Neuronal stem cell (in vitro differentiated cells): ENCODE results near the gene NPTX1.

Experiments used
- DNase-seq: peaks from one replicate; pipeline ENCODE4 v3.0.0-alpha.2; 2013; ENCODE audit warnings: low spot score
- H2AFZ ChIP-seq: one replicate; pipeline ENCODE4 v1.6.1; 2013; ENCODE audit warnings: mild to moderate bottlenecking, low read length, inconsistent platforms
- H2AK5ac ChIP-seq: 2 replicates; pipeline ENCODE4 v1.6.1; 2013; ENCODE audit warnings: low read depth, mild to moderate bottlenecking, inconsistent platforms, low read length, moderate library complexity, mixed read lengths
- H2BK120ac ChIP-seq: 2 replicates; pipeline ENCODE4 v1.6.1; 2013; ENCODE audit warnings: low read depth, mild to moderate bottlenecking, inconsistent platforms, low read length, moderate library complexity, mixed read lengths
- H2BK12ac ChIP-seq: one replicate; pipeline ENCODE4 v1.6.1; 2013; ENCODE audit warnings: low read length, inconsistent platforms
- H2BK15ac ChIP-seq: 2 replicates; pipeline ENCODE4 v1.6.1; 2013; ENCODE audit warnings: mild to moderate bottlenecking, low read length, inconsistent platforms, mixed read lengths
- H2BK5ac ChIP-seq: one replicate; pipeline ENCODE4 v1.6.1; 2013; ENCODE audit warnings: inconsistent platforms, mild to moderate bottlenecking, low read length, moderate library complexity
- H3K14ac ChIP-seq: one replicate; pipeline ENCODE4 v1.6.1; 2013; ENCODE audit warnings: low read length, inconsistent platforms
- H3K18ac ChIP-seq: 2 replicates; pipeline ENCODE4 v1.6.1; 2013; ENCODE audit warnings: low read length, inconsistent platforms
- H3K23ac ChIP-seq: 2 replicates; pipeline ENCODE4 v1.6.1; 2013; ENCODE audit warnings: low read depth, mild to moderate bottlenecking, mixed read lengths, low read length, inconsistent platforms; ENCODE audit not compliant: poor library complexity
- H3K27ac ChIP-seq: replicated peaks from 3 replicates; pipeline ENCODE4 v1.5.1; 2013; ENCODE audit warnings: low read length, inconsistent platforms
- H3K27me3 ChIP-seq, 3 experiments: 2 replicates each; pipeline ENCODE4 v1.6.1; 2013; ENCODE audit warnings: low read length in 3 of 3, mild to moderate bottlenecking in 2 of 3, inconsistent platforms in 1 of 3, low read depth in 1 of 3, mixed read lengths in 1 of 3, moderate library complexity in 1 of 3; ENCODE audit not compliant: control insufficient read depth in 3 of 3, insufficient read depth in 3 of 3
- H3K36me3 ChIP-seq, 2 donors: replicated peaks in 1 of 2; 2 replicates each; pipeline ENCODE4 v1.6.1; 2013; ENCODE audit warnings: low read length in 2 of 2; ENCODE audit not compliant: control insufficient read depth in 2 of 2, insufficient read depth in 2 of 2
- H3K4ac ChIP-seq: 2 replicates; pipeline ENCODE4 v1.6.1; 2013; ENCODE audit warnings: inconsistent platforms, mild to moderate bottlenecking, low read length, moderate library complexity
- H3K4me1 ChIP-seq, 2 donors: 1 replicate in 1 of 2; 2 replicates in 1 of 2; pipeline ENCODE4 v1.6.1; 2013; ENCODE audit warnings: low read length in 2 of 2, low read depth in 1 of 2; ENCODE audit not compliant: control insufficient read depth in 2 of 2, insufficient read depth in 1 of 2
- H3K4me2 ChIP-seq: one replicate; pipeline ENCODE4 v1.6.1; 2013; ENCODE audit warnings: mild to moderate bottlenecking, low read length, inconsistent platforms; ENCODE audit not compliant: insufficient read depth, poor library complexity, severe bottlenecking
- H3K4me3 ChIP-seq, 2 donors: 2 replicates each; pipeline ENCODE4 v1.5.1; 2013; ENCODE audit warnings: low read length in 2 of 2, mild to moderate bottlenecking in 2 of 2, inconsistent platforms in 1 of 2, moderate library complexity in 1 of 2
- H3K79me1 ChIP-seq: one replicate; pipeline ENCODE4 v1.6.1; 2013; ENCODE audit warnings: low read depth, mild to moderate bottlenecking, inconsistent platforms, low read length, moderate library complexity
- H3K9ac ChIP-seq: one replicate; pipeline ENCODE4 v1.6.1; 2013; ENCODE audit warnings: mild to moderate bottlenecking, low read depth, low read length, inconsistent platforms; ENCODE audit not compliant: poor library complexity
- H3K9me3 ChIP-seq, 2 donors: replicated peaks in 1 of 2; 2 replicates each; pipeline versions ENCODE3 to v1.6.1; 2013; ENCODE audit warnings: low read length in 2 of 2, mild to moderate bottlenecking in 2 of 2, inconsistent platforms in 1 of 2, low read depth in 1 of 2, mixed read lengths in 1 of 2, moderate library complexity in 1 of 2; ENCODE audit not compliant: control insufficient read depth in 2 of 2, insufficient read depth in 1 of 2
- H4K8ac ChIP-seq: one replicate; pipeline ENCODE4 v1.6.1; 2013; ENCODE audit warnings: low read depth, mild to moderate bottlenecking, inconsistent platforms, low read length, moderate library complexity
- H4K91ac ChIP-seq: one replicate; pipeline ENCODE4 v1.6.1; 2013; ENCODE audit warnings: low read length, low read depth, mild to moderate bottlenecking, inconsistent platforms; ENCODE audit not compliant: poor library complexity
- WGBS, 2 donors: extraction: QIAGEN DNeasy Blood & Tissue Kit; methylation state at CpG; one replicate each; pipeline ENCODE4 v1.1.7; 2013; ENCODE audit warnings: missing lambda C conversion rate in 2 of 2, mixed read lengths in 1 of 2; ENCODE audit not compliant: insufficient read length in 2 of 2, insufficient replicate concordance in 1 of 2; ENCODE audit errors: extremely low coverage in 2 of 2; 5-methylcytosine and 5-hydroxymethylcytosine counted together

Gene NPTX1

DNA sequence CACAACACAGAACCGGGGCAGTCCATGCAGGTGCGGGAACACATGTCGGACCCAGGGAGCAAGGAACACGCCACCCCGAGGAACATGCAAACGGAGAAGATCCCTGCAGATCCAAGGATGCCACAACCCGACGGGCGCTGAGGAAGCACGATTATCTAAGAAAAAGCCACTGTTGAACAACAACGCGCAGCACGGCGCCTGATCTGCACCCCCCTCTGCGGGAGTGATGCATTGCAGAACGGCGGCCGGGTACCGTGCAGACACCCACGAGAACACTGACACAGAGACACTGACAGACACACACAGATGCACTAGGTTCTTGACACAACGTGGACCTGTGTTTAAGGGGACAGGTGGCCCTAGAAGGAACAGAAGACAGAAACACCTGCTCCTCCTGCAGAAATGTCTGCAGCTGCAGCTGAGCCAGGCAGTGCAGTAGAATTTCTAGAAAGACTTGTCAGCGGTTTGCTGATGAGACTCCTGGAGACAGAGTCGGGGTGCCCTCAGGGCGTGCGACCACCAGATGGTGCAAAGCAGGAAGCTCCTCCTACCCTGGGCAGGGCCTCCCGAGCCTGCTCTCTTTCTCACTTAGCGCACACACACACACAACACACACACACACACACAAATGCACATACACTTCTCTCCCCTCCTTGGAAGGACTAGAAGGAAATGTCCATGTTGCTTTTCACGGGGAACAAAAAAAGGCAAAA, 7.5 kb downstream of the NPTX1 start:
- no peak overlapping the region for H3K23ac ChIP-seq
- no peak overlapping the region for H3K9ac ChIP-seq
- peaks cover 0 to 96% (median 9%) of the 10 kb centered on the region in 3 experiments for H3K27me3 ChIP-seq

GRCh38 chr17:80468242-80468641, 8.2 kb downstream of the NPTX1 start:
- Histone ChIP-seq H3K79me1 (no peaks in the 10 kb centered on the region), H4K91ac (no peak overlapping the region), H3K27me3 (peaks cover 0 to 96% (median 4%) of the 10 kb centered on the region in 3 experiments), H2BK15ac (no peak overlapping the region), H3K23ac (no peak overlapping the region), H2AFZ (no peak overlapping the region), H3K4me2 (no peak overlapping the region), H3K4me3 (no peak overlapping the region), H3K9me3 (no peaks in the 10 kb centered on the region), H2AK5ac (no peak overlapping the region), H4K8ac (no peak overlapping the region), H2BK12ac (no peak overlapping the region), H3K18ac (no peak overlapping the region), H3K27ac (no peak overlapping the region), H3K14ac (no peak overlapping the region), H3K4ac (no peak overlapping the region), H3K9ac (no peak overlapping the region), H2BK5ac (no peak overlapping the region), H3K36me3 (no peaks in the 10 kb centered on the region), H3K4me1 (no peaks in the 10 kb centered on the region), H2BK120ac (no peak overlapping the region)
- no CpG with 5 or more reads among the region's 16 CpGs for WGBS, 2 donors
- DNase-seq = no peak

More for the DNA sequence above, 7.5 kb downstream of the NPTX1 start:
- no peak overlapping the region for H2BK15ac ChIP-seq
- H2AK5ac ChIP-seq = no peak overlapping the region
- H2BK12ac ChIP-seq = no peak overlapping the region
- H3K79me1 ChIP-seq = peaks cover 3% of the 10 kb centered on the region
- no peak overlapping the region for H2BK120ac ChIP-seq
- H2BK5ac ChIP-seq = no peak overlapping the region
- H3K27ac ChIP-seq = no peak overlapping the region
- no peak for DNase-seq
- peak overlapping the region; percentile 41 for H3K14ac ChIP-seq
- H3K4me2 ChIP-seq = no peak overlapping the region
- no peaks in the 10 kb centered on the region for H3K4me1 ChIP-seq
- no CpG with 5 or more reads among the region's 28 CpGs for WGBS, 2 donors
- H3K18ac ChIP-seq = no peak overlapping the region
- no peak overlapping the region for H3K4me3 ChIP-seq
- H4K8ac ChIP-seq = no peak overlapping the region
- H3K4ac ChIP-seq = no peak overlapping the region
- H3K36me3 ChIP-seq = no peaks in the 10 kb centered on the region
- H4K91ac ChIP-seq = no peak overlapping the region
- no peaks in the 10 kb centered on the region for H3K9me3 ChIP-seq
- no peak overlapping the region for H2AFZ ChIP-seq

DNA sequence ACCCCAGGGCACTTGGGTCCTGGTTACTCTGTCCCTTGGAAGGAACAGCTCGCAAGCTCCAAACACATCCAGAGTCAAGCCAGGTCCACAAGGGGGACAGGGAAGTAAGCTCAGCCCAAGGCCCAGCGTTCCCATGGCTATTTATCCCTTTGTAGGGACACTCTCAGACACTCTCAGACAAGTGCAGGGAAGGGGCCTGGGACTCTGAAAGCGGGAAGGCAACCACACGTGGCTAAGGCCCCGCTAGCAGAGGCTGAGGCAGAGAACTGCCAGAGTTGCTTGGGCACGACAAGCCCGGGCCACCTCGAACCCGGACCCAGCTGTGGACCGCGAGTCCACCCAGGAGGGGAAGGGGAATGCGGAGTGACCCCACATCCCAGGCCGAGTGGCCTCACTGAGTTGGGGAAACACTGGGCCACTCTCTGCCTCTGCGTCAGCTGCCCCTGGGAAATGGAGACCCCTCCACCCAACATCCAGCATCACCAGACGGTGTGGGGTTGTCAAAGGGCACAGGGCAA, 10.2 kb downstream of the NPTX1 start:
- Histone ChIP-seq H3K14ac (no peak overlapping the region), H3K27ac (no peak overlapping the region), H3K4me2 (no peak overlapping the region), H3K18ac (no peak overlapping the region), H3K79me1 (peaks cover 1% of the 10 kb centered on the region), H2BK12ac (no peak overlapping the region), H3K4ac (no peak overlapping the region), H3K36me3 (no peaks in the 10 kb centered on the region), H4K91ac (no peak overlapping the region), H3K27me3 (peaks cover 0 to 89% (median 3%) of the 10 kb centered on the region in 3 experiments), H2BK15ac (no peak overlapping the region), H4K8ac (no peak overlapping the region), H3K4me1 (no peaks in the 10 kb centered on the region), H3K4me3 (peak overlapping the region in 1 of 2 donors; percentile 8), H3K23ac (peak overlapping the region; percentile 25), H3K9me3 (no peaks in the 10 kb centered on the region), H2BK5ac (no peak overlapping the region), H2AK5ac (no peak overlapping the region), H3K9ac (no peak overlapping the region), H2BK120ac (no peak overlapping the region), H2AFZ (no peak overlapping the region)
- WGBS, 2 donors = no CpG with 5 or more reads among the region's 15 CpGs
- no peak for DNase-seq

DNA sequence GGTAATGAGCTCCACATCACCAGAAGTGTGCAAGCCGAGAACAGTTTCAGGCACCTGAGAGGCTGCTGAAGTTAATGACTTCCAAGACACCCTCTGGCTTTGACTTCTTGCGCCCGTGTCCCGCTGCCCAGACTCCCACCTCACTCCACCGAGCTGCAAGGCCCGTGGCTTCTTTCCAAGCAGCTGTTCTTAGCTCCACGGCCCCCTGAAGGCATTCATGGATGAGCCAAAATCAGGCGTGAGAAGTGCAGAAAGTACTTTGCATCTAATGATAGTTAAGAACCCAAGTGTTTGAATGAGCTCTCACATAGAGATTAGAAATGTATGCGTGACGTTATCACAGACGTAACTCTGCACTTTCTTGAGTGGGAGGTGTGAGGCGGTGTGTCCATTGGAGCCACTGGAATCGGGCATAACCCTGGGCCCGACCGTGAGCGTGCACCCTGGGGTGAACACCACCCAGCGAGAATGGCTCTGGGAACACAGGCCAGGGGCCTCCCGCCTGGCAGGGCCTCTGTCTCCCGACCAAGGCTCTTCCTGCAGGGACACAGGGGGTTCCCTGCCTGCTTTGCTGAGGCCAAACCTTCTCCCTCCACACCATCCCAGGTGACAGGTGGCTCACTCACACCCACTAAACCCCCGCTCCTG, 11.0 kb downstream of the NPTX1 start:
- DNase-seq = no peak
- H2BK120ac ChIP-seq = peak overlapping the region; percentile 47
- H3K4me1 ChIP-seq = no peaks in the 10 kb centered on the region
- H3K36me3 ChIP-seq = no peaks in the 10 kb centered on the region
- no peak overlapping the region for H2AK5ac ChIP-seq
- H3K9me3 ChIP-seq = no peaks in the 10 kb centered on the region
- WGBS, 2 donors = no CpG with 5 or more reads among the region's 20 CpGs
- no peak overlapping the region for H2BK12ac ChIP-seq
- no peak overlapping the region for H2BK15ac ChIP-seq
- H3K79me1 ChIP-seq = peaks cover 1% of the 10 kb centered on the region
- no peak overlapping the region for H2AFZ ChIP-seq
- H3K9ac ChIP-seq = no peak overlapping the region
- no peak overlapping the region for H3K27ac ChIP-seq
- H3K4ac ChIP-seq = no peak overlapping the region
- peak overlapping the region; percentile 95 for H4K91ac ChIP-seq
- peak overlapping the region; percentile 23 for H4K8ac ChIP-seq
- no peak overlapping the region for H3K4me2 ChIP-seq
- H3K23ac ChIP-seq = peak overlapping the region; percentile 73
- no peak overlapping the region for H3K14ac ChIP-seq
- no peak overlapping the region for H3K18ac ChIP-seq
- H3K4me3 ChIP-seq = no peak overlapping the region
- no peak overlapping the region for H2BK5ac ChIP-seq
- peaks cover 0 to 87% (median 3%) of the 10 kb centered on the region in 3 experiments for H3K27me3 ChIP-seq
